Ishikawa (cell line): ENCODE results near the gene GPR89B.

ENCODE experiments used
- CEBPB ChIP-seq: IDR thresholded peaks from 2 replicates; pipeline ENCODE4 v1.6.1; 2012
- CREB1 ChIP-seq: IDR thresholded peaks from 2 replicates; pipeline ENCODE4 v1.6.1; 2012; ENCODE audit warnings: low read depth
- EGR1 ChIP-seq: IDR thresholded peaks from 2 replicates; pipeline ENCODE4 v1.6.1; 2012
- EP300 ChIP-seq: IDR thresholded peaks from 2 replicates; pipeline ENCODE4 v1.6.1; 2012; ENCODE audit warnings: borderline replicate concordance
- FOXM1 ChIP-seq: IDR thresholded peaks from 2 replicates; pipeline ENCODE4 v1.6.1; 2012; ENCODE audit warnings: low read depth, borderline replicate concordance
- MAX ChIP-seq: IDR thresholded peaks from 2 replicates; pipeline ENCODE4 v1.6.1; 2012
- NFIC ChIP-seq: IDR thresholded peaks from 2 replicates; pipeline ENCODE4 v1.6.1; 2012
- RAD21 ChIP-seq: IDR thresholded peaks from 2 replicates; pipeline ENCODE4 v1.6.1; 2012; ENCODE audit warnings: low read depth
- REST ChIP-seq: IDR thresholded peaks from 2 replicates; pipeline ENCODE4 v1.6.1; 2012; ENCODE audit warnings: low read depth, mild to moderate bottlenecking
- TAF1 ChIP-seq: IDR thresholded peaks from 2 replicates; pipeline ENCODE4 v1.6.1; 2012; ENCODE audit warnings: low read depth, mild to moderate bottlenecking
- TCF12 ChIP-seq: IDR thresholded peaks from 2 replicates; pipeline ENCODE4 v1.6.1; 2012; ENCODE audit warnings: low read depth
- TEAD4 ChIP-seq: IDR thresholded peaks from 2 replicates; pipeline ENCODE4 v1.6.1; 2012
- YY1 ChIP-seq: IDR thresholded peaks from 2 replicates; pipeline ENCODE4 v1.6.1; 2012; ENCODE audit warnings: low read depth
- ZBTB7A ChIP-seq: IDR thresholded peaks from 2 replicates; pipeline ENCODE4 v1.6.1; 2012; ENCODE audit warnings: low read depth
- TF ChIP-seq, protein P1 (sequence below): IDR thresholded peaks from 2 replicates; pipeline ENCODE4 v1.6.1; 2012

GPR89B gene

DNA sequence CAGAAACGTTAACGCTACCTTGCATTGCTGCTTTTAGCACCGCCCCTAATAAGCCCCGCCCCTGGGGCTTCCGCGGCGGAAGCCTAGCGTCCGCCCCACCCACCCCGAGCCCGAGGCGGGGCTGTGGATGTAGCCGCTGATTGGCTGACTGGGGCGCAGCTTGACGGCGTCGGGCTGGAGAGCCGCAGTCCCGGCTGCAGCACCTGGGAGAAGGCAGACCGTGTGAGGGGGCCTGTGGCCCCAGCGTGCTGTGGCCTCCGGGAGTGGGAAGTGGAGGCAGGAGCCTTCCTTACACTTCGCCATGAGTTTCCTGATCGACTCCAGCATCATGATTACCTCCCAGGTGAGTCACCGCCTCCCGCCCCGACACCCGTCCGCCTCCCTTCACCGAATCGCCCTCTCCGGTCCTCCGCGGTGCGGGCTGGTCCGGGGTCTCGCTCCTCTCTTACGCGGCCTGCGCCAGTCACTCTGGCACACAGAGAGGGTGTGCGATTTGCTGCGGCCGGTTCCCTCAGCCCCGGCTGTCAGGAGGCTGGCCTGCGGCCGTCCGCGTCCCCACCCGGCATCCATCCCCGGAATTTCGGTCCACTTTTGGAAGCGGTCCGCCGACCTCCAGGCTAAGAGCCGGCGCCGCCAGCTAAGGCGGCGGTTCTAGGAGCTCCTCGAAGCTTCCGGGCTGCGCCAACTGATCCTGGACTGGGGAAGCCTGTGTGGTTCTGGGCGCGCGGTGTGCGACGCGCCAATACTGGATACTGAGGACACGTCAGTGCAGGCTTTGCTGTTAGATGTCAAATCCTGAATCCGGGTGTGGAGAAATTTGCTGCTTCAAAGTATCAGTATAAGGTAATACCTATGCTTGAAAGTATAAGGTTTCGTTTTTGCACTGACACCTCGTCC, at the start of gene GPR89B:
GPR89B (plus strand) TSS at position 185 of the 897 bp plus-strand sequence; CDS start at position 302, 117 bp downstream.
- TF ChIP-seq TAF1 (peak; percentile 75), MAX (peak; percentile 65)

DNA sequence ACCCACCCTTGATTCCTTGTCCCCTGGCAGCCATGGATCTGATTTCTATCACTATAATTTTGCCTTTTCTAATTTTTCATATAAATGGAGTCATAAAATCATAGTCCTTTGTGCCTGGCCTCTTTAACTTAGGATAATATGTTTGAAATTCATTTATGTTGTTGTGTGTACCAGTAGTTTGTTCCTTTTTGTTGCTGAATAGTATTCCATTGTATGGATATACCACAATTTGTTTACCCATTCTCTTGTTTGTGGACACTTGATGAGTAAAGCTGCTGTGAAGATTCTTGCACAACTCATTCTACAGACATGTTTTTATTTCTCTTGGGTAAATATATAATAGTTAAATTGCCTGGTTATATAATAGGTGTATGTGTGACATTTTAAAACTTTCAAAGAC, 48.3 kb upstream of the GPR89B start:
- TF ChIP-seq TEAD4 (no peak), CEBPB (no peak), NFIC (no peak), MAX (no peak), EGR1 (no peak), TCF12 (no peak), REST (no peak), RAD21 (no peak), FOXM1 (no peak), ZBTB7A (no peak), CREB1 (no peak), TAF1 (no peak), EP300 (no peak), YY1 (no peak)
- TF ChIP-seq, protein P1, sequence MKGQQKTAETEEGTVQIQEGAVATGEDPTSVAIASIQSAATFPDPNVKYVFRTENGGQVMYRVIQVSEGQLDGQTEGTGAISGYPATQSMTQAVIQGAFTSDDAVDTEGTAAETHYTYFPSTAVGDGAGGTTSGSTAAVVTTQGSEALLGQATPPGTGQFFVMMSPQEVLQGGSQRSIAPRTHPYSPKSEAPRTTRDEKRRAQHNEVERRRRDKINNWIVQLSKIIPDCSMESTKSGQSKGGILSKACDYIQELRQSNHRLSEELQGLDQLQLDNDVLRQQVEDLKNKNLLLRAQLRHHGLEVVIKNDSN, result no peak

- TF ChIP-seq YY1 (no peak), REST (no peak), CEBPB (no peak), NFIC (no peak), TCF12 (no peak), EGR1 (no peak), TEAD4 (no peak), TAF1 (no peak), ZBTB7A (no peak), MAX (no peak), CREB1 (no peak), RAD21 (no peak)
- TF ChIP-seq, protein P1, result no peak
These were observed 45.7 kb upstream of the GPR89B start for GRCh38 chr1:147882535-147882934.

- TF ChIP-seq TCF12, result no peak
- TF ChIP-seq, protein P1, result no peak
- TF ChIP-seq TEAD4, result no peak
- peak; percentile 87 for TF ChIP-seq RAD21
- TF ChIP-seq FOXM1, result no peak
These were observed 37.9 kb upstream of the GPR89B start for GRCh38 chr1:147890177-147890790.

- TF ChIP-seq EP300 (no peak), TAF1 (no peak), ZBTB7A (no peak), CREB1 (no peak), EGR1 (no peak), TCF12 (no peak), TEAD4 (no peak), RAD21 (no peak), REST (no peak), NFIC (no peak), FOXM1 (no peak), CEBPB (no peak), YY1 (no peak), MAX (no peak)
- TF ChIP-seq, protein P1, result no peak
These were observed 37.1 kb upstream of the GPR89B start for GRCh38 chr1:147891088-147891487.
